Measurements from ENCODE around the gene IGDCC3.

DNA sequence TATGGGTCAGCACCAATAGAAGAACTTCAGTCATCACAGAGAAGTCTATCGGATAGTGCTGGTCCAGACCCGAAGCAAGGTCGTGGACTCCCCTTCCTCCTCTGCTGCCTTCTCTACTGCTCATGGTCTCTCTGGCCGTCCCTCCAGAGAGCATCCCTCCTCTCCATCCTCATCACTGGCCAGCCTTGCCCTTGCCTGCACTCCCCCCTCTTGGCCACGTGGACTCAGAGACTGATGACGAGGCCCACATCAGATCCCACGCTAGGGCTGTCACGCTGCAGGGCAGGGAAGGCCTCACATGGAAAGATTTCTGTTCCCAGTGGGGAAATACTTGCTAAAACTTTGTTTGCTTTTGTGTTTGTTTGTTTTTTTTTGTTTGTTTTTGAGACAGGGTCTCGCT is 35.3 kb downstream of the IGDCC3 start:
- TF ChIP-seq POLR2A (IDR thresholded peaks at IDR 0.05; ENCODE audit: low read depth, low read length) (no peak), E2F8 (IDR thresholded peaks at IDR 0.05; ENCODE audit: low read depth, partially characterized antibody) (no peak), CHD4 (IDR thresholded peaks at IDR 0.05) (no peak), NFYB (IDR thresholded peaks at IDR 0.05; ENCODE audit: insufficient read depth, low read depth, low read length) (no peak)
